OCI-LY1 (cell line): ENCODE results near the gene ZMYND19.

Source experiments
- H2AFZ ChIP-seq: fragments of 200-600 bp; sonication (generic), shearing (Covaris generic); 2 replicates; pipeline ENCODE4 v1.6.0; 2014; ENCODE audit warnings: antibody characterized with exemption, mild to moderate bottlenecking, low read length
- H3F3A ChIP-seq: fragments of 200-600 bp; sonication (generic), shearing (Covaris generic); 2 replicates; pipeline ENCODE4 v1.6.0; 2014; ENCODE audit warnings: mild to moderate bottlenecking, antibody characterized with exemption, low read length, moderate library complexity; ENCODE audit not compliant: insufficient read depth
- H3K27ac ChIP-seq: fragments of 200-600 bp; sonication (generic); 2 replicates; pipeline ENCODE4 v1.5.1; 2014; ENCODE audit warnings: low read length, mixed run types, mild to moderate bottlenecking, low read depth; ENCODE audit not compliant: poor library complexity, severe bottlenecking
- H3K27me3 ChIP-seq: fragments of 200-600 bp; sonication (generic); 2 replicates; pipeline ENCODE4 v1.6.0; 2014; ENCODE audit warnings: antibody characterized with exemption, mild to moderate bottlenecking, low read length, moderate library complexity; ENCODE audit not compliant: insufficient read depth
- H3K36me3 ChIP-seq: fragments of 200-600 bp; sonication (generic); 2 replicates; pipeline ENCODE4 v1.6.1; 2014; ENCODE audit warnings: mild to moderate bottlenecking, antibody characterized with exemption, low read length, moderate library complexity, mixed read lengths; ENCODE audit not compliant: insufficient read depth
- H3K4me1 ChIP-seq: fragments of 200-600 bp; sonication (generic); 2 replicates; pipeline ENCODE4 v1.5.1; 2014; ENCODE audit warnings: mild to moderate bottlenecking, low read length, moderate library complexity; ENCODE audit not compliant: insufficient read depth, severe bottlenecking
- H3K4me2 ChIP-seq: fragments of 200-600 bp; sonication (generic), shearing (Covaris generic); 2 replicates; pipeline ENCODE4 v1.6.1; 2014; ENCODE audit warnings: low read length
- H3K4me3 ChIP-seq: fragments of 200-600 bp; sonication (generic); 2 replicates; pipeline ENCODE4 v1.5.1; 2014; ENCODE audit warnings: low read length, low read depth, mild to moderate bottlenecking, mixed read lengths; ENCODE audit not compliant: poor library complexity, severe bottlenecking
- H3K79me2 ChIP-seq: fragments of 200-600 bp; shearing (Covaris generic); 2 replicates; pipeline ENCODE4 v1.6.1; 2016; ENCODE audit warnings: mixed run types, low read length, mixed read lengths; ENCODE audit not compliant: insufficient read depth
- H3K9ac ChIP-seq: fragments of 200-600 bp; sonication (generic), shearing (Covaris generic); 2 replicates; pipeline ENCODE4 v1.6.1; 2014; ENCODE audit warnings: mild to moderate bottlenecking, low read length, mixed read lengths
- H3K9me2 ChIP-seq: fragments of 200-600 bp; sonication (generic), shearing (Covaris generic); 2 replicates; pipeline ENCODE4 v1.6.1; 2014; ENCODE audit warnings: low read depth, mild to moderate bottlenecking, low read length, mixed read lengths
- H3K9me3 ChIP-seq: fragments of 200-600 bp; shearing (Covaris generic); 2 replicates; pipeline ENCODE4 v1.6.1; 2014; ENCODE audit warnings: low read length, mixed read lengths
- H4K20me1 ChIP-seq: fragments of 200-600 bp; sonication (generic), shearing (Covaris generic); 2 replicates; pipeline ENCODE4 v1.6.0; 2016; ENCODE audit warnings: mild to moderate bottlenecking, low read length; ENCODE audit not compliant: insufficient read depth
- EZH2 ChIP-seq: fragments of 200-600 bp; sonication (generic), shearing (Covaris generic); IDR thresholded peaks from 2 replicates; pipeline ENCODE4 v1.8.0; 2017; ENCODE audit warnings: borderline replicate concordance, mixed run types, mild to moderate bottlenecking, antibody characterized with exemption, low read length, moderate library complexity, mixed read lengths
- TF ChIP-seq, protein P1 (sequence below): fragments of 200-600 bp; sonication (generic), shearing (Covaris generic); IDR thresholded peaks from 2 replicates; pipeline ENCODE4 v1.5.1; 2017; ENCODE audit warnings: mild to moderate bottlenecking, antibody characterized with exemption, low read length, moderate library complexity, mixed read lengths

ZMYND19 gene

DNA sequence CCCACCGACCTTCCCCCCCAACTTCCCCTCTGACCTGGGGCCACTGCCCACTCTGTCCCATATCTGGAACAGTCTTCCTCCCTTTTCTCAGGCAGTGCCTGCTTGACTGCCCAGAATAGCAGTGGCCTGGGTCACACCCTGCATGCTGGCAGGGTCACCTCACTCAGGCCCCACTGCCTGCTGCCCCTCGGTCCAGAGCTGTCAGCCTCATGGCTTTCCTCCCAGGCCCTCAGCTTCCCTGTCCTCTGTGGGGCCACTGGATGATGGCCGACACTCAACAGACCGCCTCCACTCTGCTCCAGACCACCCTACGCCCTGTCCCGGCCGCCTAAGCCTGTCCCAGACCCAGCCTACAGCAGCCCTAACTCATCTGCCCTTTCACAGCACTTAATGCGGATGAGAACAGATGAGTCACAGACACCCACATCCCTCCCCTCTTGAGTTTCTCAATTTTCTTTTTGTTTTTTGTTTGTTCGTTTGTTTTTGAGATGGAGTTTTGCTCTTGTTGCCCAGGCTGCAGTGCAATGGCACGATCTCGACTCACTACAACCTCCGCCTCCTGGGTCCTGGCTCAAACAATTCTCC lies 46.0 kb downstream of the ZMYND19 start:
- Histone ChIP-seq H3K9me3 (no peaks in the 10 kb centered on the region), H2AFZ (no peak overlapping the region), H3K36me3 (peaks cover 7% of the 10 kb centered on the region), H3K4me3 (no peak overlapping the region), H3F3A (no peaks in the 10 kb centered on the region), H3K27ac (no peak overlapping the region), H3K9ac (no peak overlapping the region), H3K9me2 (no peaks in the 10 kb centered on the region), H3K4me2 (no peak overlapping the region), H3K79me2 (no peaks in the 10 kb centered on the region), H3K4me1 (no peaks in the 10 kb centered on the region), H4K20me1 (no peaks in the 10 kb centered on the region), H3K27me3 (no peaks in the 10 kb centered on the region)
- TF ChIP-seq, protein P1, sequence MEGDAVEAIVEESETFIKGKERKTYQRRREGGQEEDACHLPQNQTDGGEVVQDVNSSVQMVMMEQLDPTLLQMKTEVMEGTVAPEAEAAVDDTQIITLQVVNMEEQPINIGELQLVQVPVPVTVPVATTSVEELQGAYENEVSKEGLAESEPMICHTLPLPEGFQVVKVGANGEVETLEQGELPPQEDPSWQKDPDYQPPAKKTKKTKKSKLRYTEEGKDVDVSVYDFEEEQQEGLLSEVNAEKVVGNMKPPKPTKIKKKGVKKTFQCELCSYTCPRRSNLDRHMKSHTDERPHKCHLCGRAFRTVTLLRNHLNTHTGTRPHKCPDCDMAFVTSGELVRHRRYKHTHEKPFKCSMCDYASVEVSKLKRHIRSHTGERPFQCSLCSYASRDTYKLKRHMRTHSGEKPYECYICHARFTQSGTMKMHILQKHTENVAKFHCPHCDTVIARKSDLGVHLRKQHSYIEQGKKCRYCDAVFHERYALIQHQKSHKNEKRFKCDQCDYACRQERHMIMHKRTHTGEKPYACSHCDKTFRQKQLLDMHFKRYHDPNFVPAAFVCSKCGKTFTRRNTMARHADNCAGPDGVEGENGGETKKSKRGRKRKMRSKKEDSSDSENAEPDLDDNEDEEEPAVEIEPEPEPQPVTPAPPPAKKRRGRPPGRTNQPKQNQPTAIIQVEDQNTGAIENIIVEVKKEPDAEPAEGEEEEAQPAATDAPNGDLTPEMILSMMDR: no peak

DNA sequence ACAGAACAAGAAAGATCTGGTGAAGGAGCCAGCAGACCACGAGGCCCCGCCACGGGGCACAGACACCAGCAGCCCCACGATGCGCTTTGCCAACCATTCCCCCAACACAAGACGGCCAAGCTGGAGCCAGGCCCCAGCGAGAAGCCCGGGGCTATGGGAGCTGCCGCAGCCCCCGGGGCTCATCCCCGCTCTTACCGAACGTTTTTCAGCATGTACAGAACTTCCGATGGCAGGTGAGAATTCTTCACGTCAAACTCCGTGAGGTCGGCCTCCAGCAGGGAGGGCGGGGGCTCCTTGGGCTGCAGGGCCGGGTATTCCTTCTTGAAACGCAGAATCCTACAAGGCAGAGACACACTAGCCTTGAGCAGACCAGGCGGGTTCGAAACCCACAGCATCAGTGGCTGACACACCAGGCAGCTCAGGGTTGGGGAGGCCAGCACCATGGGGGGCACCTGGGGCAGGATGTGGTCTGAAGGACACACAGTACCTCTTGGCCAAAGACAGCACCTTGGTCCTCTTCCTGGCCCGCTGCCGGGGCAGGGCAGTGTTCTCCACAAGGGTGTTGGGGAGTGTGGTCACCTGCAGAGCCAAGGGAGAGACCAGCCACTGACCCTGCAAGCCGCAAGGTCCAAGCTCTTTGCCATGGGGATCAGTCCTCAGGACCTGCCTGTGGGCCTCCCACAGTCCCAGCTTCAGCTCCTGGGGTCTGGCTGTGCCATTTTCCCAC lies 46.9 kb downstream of the ZMYND19 start:
- Histone ChIP-seq H3K4me1 (no peaks in the 10 kb centered on the region), H3F3A (no peaks in the 10 kb centered on the region), H2AFZ (no peak overlapping the region), H3K9ac (no peak overlapping the region), H3K4me3 (no peak overlapping the region), H3K9me2 (no peaks in the 10 kb centered on the region), H3K79me2 (no peaks in the 10 kb centered on the region), H3K9me3 (no peaks in the 10 kb centered on the region), H3K4me2 (no peak overlapping the region), H3K27ac (no peak overlapping the region), H4K20me1 (no peaks in the 10 kb centered on the region), H3K27me3 (no peaks in the 10 kb centered on the region), H3K36me3 (peaks cover 7% of the 10 kb centered on the region)
- no peak for TF ChIP-seq EZH2
- TF ChIP-seq, protein P1: no peak

DNA sequence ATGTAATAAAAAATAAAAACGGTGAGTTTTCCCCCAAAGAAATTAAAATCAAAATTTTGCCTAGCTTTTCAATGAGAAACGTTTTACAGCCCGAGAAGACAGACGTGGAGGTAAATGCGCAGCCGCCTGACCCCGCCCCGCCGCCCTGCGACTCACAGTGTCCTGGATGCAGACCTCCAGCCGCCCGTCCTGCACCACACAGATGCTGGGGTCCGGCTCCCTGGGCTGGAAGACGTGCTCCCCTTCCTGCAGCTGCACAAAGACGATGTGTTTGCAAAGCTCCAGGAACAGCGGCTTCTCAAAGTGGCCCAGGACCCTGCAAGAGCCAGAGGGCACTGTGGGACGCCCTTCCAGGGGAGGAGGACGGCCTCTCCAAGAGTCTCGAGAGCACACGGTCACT lies 47.8 kb downstream of the ZMYND19 start:
- H3K9me2 ChIP-seq: no peaks in the 10 kb centered on the region
- H3K27ac ChIP-seq: no peak overlapping the region
- no peaks in the 10 kb centered on the region for H3K79me2 ChIP-seq
- H3K27me3 ChIP-seq: no peaks in the 10 kb centered on the region
- TF ChIP-seq EZH2: no peak
- TF ChIP-seq, protein P1: no peak
- no peak overlapping the region for H3K4me3 ChIP-seq
- no peaks in the 10 kb centered on the region for H3K9me3 ChIP-seq
- H3F3A ChIP-seq: no peaks in the 10 kb centered on the region
- H3K36me3 ChIP-seq: peaks cover 7% of the 10 kb centered on the region
- H4K20me1 ChIP-seq: no peaks in the 10 kb centered on the region
- H2AFZ ChIP-seq: no peak overlapping the region
- no peak overlapping the region for H3K9ac ChIP-seq
- no peaks in the 10 kb centered on the region for H3K4me1 ChIP-seq
- H3K4me2 ChIP-seq: no peak overlapping the region
